Loucy (cell line): ENCODE measurements around the gene BLCAP.

ENCODE experiments used
- CTCF ChIP-seq: fragments of 200-600 bp; sonication (generic); conservative IDR thresholded peaks from 2 replicates; pipeline ENCODE4 v1.5.1; 2014; ENCODE audit warnings: mild to moderate bottlenecking, antibody characterized with exemption, low read length
- EZH2phosphoT487 ChIP-seq: fragments of 200-600 bp; IDR thresholded peaks from 2 replicates; pipeline ENCODE4 v1.6.1; 2018; ENCODE audit warnings: antibody characterized with exemption, mild to moderate bottlenecking, moderate library complexity, borderline replicate concordance

GRCh38 chr20:37531856-37532255 lies 4.2 kb upstream of the BLCAP start:
- TF ChIP-seq CTCF (no peak), EZH2phosphoT487 (no peak)
